Testis (tissue), 2 donors: ENCODE measurements around the gene HDAC9.

Experiments
- POLR2A ChIP-seq: fragments of 450-650 bp; IDR thresholded peaks from one replicate; pipeline ENCODE4 v1.6.1; 2017; ENCODE audit warnings: antibody characterized with exemption, mild to moderate bottlenecking, moderate library complexity
- TF ChIP-seq, protein P1 (sequence below), 3 experiments: fragments of 450-650 bp in 2 of 3; fragments of 200-600 bp in 1 of 3; sonication (generic) in 1 of 3; IDR thresholded peaks; one replicate each; pipeline ENCODE4 v1.5.1; 2016 to 2019; ENCODE audit warnings: antibody characterized with exemption in 3 of 3, mild to moderate bottlenecking in 2 of 3, moderate library complexity in 1 of 3

- TF ChIP-seq, protein P1, sequence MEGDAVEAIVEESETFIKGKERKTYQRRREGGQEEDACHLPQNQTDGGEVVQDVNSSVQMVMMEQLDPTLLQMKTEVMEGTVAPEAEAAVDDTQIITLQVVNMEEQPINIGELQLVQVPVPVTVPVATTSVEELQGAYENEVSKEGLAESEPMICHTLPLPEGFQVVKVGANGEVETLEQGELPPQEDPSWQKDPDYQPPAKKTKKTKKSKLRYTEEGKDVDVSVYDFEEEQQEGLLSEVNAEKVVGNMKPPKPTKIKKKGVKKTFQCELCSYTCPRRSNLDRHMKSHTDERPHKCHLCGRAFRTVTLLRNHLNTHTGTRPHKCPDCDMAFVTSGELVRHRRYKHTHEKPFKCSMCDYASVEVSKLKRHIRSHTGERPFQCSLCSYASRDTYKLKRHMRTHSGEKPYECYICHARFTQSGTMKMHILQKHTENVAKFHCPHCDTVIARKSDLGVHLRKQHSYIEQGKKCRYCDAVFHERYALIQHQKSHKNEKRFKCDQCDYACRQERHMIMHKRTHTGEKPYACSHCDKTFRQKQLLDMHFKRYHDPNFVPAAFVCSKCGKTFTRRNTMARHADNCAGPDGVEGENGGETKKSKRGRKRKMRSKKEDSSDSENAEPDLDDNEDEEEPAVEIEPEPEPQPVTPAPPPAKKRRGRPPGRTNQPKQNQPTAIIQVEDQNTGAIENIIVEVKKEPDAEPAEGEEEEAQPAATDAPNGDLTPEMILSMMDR (IDR thresholded peaks at IDR 0.05), result no peak
- no peak for TF ChIP-seq POLR2A
These were observed 78.1 kb downstream of the HDAC9 start for GRCh38 chr7:18573410-18574234.
